Endothelial cell of umbilical vein (primary cell): ENCODE data around the gene LPAR5. TPM values are rescaled to one million over a fixed set of nuclear protein-coding genes. Genes with fewer than 3 reads are reported as not detected.
A peak's percentile ranks its signal among the peaks of the same experiment; 100 is the strongest.

ENCODE experiments used
- BruUV-seq: library from RNA; stranded (reverse); fragments of 400-500 nt; replicated peaks from 2 replicates; lab custom pipeline; 2021; lab: Mats Ljungman, UMichigan
- CTCF ChIA-PET: fragments of 300-600, 350-600 bp; sonication (Branson Sonifier 250); formaldehyde crosslinking; loops from one replicate; lab custom pipeline; 2021; ENCODE audit warnings: antibody characterized with exemption, inconsistent platforms; lab: Charles Lee
- POLR2A ChIA-PET: fragments of 300-600, 350-600 bp; sonication (Branson Sonifier 250); formaldehyde crosslinking; loops from one replicate; lab custom pipeline; 2021; ENCODE audit warnings: antibody characterized with exemption, inconsistent platforms; lab: Charles Lee
- DNase-seq: peaks from one replicate; pipeline ENCODE4 v3.0.0-alpha.2; 2011; ENCODE audit warnings: low read depth, low spot score
- FAIRE-seq: peaks from 2 replicates; lab custom pipeline; 2011; peaks lifted over from hg19 to GRCh38; lab: Jason Lieb, UNC
- H2AFZ ChIP-seq: 2 replicates; pipeline ENCODE4 v1.6.0; 2012; ENCODE audit warnings: low read depth, low read length, control low read depth, inconsistent platforms
- H3K27ac ChIP-seq: 2 replicates; pipeline ENCODE4 v1.5.1; 2011; ENCODE audit warnings: low read depth, mild to moderate bottlenecking, control low read depth, low read length, moderate library complexity; ENCODE audit not compliant: insufficient read depth
- H3K27me3 ChIP-seq, 2 experiments: 2 replicates each; pipeline versions ENCODE4 v1.6.0 to v1.6.1; 2011; ENCODE audit warnings: low read length in 2 of 2, mixed read lengths in 1 of 2; ENCODE audit not compliant: control insufficient read depth in 2 of 2, insufficient read depth in 2 of 2
- H3K36me3 ChIP-seq, 2 experiments: 2 replicates in 1 of 2; 3 replicates in 1 of 2; pipeline ENCODE4 v1.5.1; 2011; ENCODE audit warnings: low read length in 2 of 2, mild to moderate bottlenecking in 1 of 2, moderate library complexity in 1 of 2; ENCODE audit not compliant: control insufficient read depth in 2 of 2, insufficient read depth in 2 of 2; ENCODE audit errors: extremely low read depth in 1 of 2
- H3K4me1 ChIP-seq: 3 replicates; pipeline ENCODE4 v1.5.1; 2011; ENCODE audit warnings: mild to moderate bottlenecking, low read length; ENCODE audit not compliant: control insufficient read depth, insufficient read depth; ENCODE audit errors: extremely low read depth
- H3K4me2 ChIP-seq: 2 replicates; pipeline ENCODE4 v1.6.1; 2011; ENCODE audit warnings: low read length, control low read depth, mixed read lengths; ENCODE audit not compliant: insufficient read depth
- H3K4me3 ChIP-seq, 3 experiments: fragments of 200-600 bp in 1 of 3; sonication (generic), shearing (Covaris generic) in 1 of 3; replicated peaks in 1 of 3; 2 replicates each; pipeline ENCODE4 v1.5.1; 2011 to 2016; ENCODE audit warnings: control low read depth in 3 of 3, low read length in 3 of 3, mild to moderate bottlenecking in 2 of 3, inconsistent platforms in 1 of 3, low read depth in 1 of 3, moderate library complexity in 1 of 3; ENCODE audit not compliant: insufficient read depth in 1 of 3
- H3K79me2 ChIP-seq: 2 replicates; pipeline ENCODE4 v1.6.0; 2012; ENCODE audit warnings: low read length, inconsistent platforms; ENCODE audit not compliant: control insufficient read depth, insufficient read depth
- H3K9ac ChIP-seq: replicated peaks from 2 replicates; pipeline ENCODE3; 2011; ENCODE audit warnings: low read length, control low read depth; ENCODE audit not compliant: insufficient read depth; ENCODE audit errors: extremely low read depth
- H3K9me1 ChIP-seq: replicated peaks from 3 replicates; pipeline ENCODE4 v1.6.0; 2011; ENCODE audit warnings: mild to moderate bottlenecking, low read length; ENCODE audit not compliant: control insufficient read depth, insufficient read depth; ENCODE audit errors: extremely low read depth
- H3K9me3 ChIP-seq: replicated peaks from 2 replicates; pipeline ENCODE4 v1.5.1; 2012; ENCODE audit warnings: low read length, inconsistent platforms; ENCODE audit not compliant: control insufficient read depth, insufficient read depth
- H4K20me1 ChIP-seq: replicated peaks from 2 replicates; pipeline ENCODE3; 2011; ENCODE audit warnings: mild to moderate bottlenecking, low read length; ENCODE audit not compliant: control insufficient read depth, insufficient read depth; ENCODE audit errors: extremely low read depth
- EZH2 ChIP-seq: IDR thresholded peaks from 2 replicates; pipeline ENCODE4 v1.6.1; 2012; ENCODE audit warnings: borderline replicate concordance, low read depth, mild to moderate bottlenecking, moderate library complexity, low read length, inconsistent platforms; ENCODE audit not compliant: severe bottlenecking
- FOS ChIP-seq: IDR thresholded peaks from 2 replicates; pipeline ENCODE4 v1.6.1; 2011; ENCODE audit warnings: mild to moderate bottlenecking, low read length, moderate library complexity, borderline replicate concordance; ENCODE audit not compliant: insufficient read depth
- GATA2 ChIP-seq: IDR thresholded peaks from 2 replicates; pipeline ENCODE4 v1.7.0; 2011; ENCODE audit warnings: low read depth, mild to moderate bottlenecking, moderate library complexity, mixed read lengths, low read length; ENCODE audit not compliant: insufficient read length, insufficient read depth
- JUN ChIP-seq: IDR thresholded peaks from 2 replicates; pipeline ENCODE4 v1.6.1; 2011; ENCODE audit warnings: borderline replicate concordance, low read depth; ENCODE audit not compliant: insufficient read length, insufficient read depth
- MAX ChIP-seq: IDR thresholded peaks from 2 replicates; pipeline ENCODE4 v1.6.1; 2011; ENCODE audit not compliant: insufficient read depth, insufficient read length
- MYC ChIP-seq: IDR thresholded peaks from one replicate; pipeline ENCODE4 v1.6.1; 2011; ENCODE audit warnings: mild to moderate bottlenecking, low read depth, low read length
- POLR2A ChIP-seq: IDR thresholded peaks from 2 replicates; pipeline ENCODE4 v1.6.1; 2012; ENCODE audit warnings: low read depth, mild to moderate bottlenecking, control low read depth, low read length
- POLR2AphosphoS5 ChIP-seq: IDR thresholded peaks from 2 replicates; pipeline ENCODE4 v1.6.1; 2012; ENCODE audit warnings: low read depth, mild to moderate bottlenecking, control low read depth, low read length, moderate library complexity; ENCODE audit not compliant: insufficient read depth
- dilution Hi-C: fragments of 300-500 bp; cut with MboI; formaldehyde crosslinking; loops from one replicate; pipeline ENCODE4 v1.15.0; 2019; ENCODE audit warnings: low sequenced_read_pairs; ENCODE audit not compliant: extremely low pct_ligation_motif_present
- intact Hi-C: fragments of 100-400 bp; cut with micrococcal nuclease; formaldehyde crosslinking; loops from one replicate; pipeline ENCODE4 v1.10.0; 2022
- polyA plus RNA-seq, 4 experiments: library from polyadenylated mRNA; depleted of rRNA in 3 of 4; stranded (reverse) in 3 of 4; unstranded in 1 of 4; fragments of >200 nt; gene quantifications; 2 replicates each; pipeline versions ENCODE4 v1.2.1 to v1.2.3, GENCODE V29; 2011 to 2012; ENCODE audit warnings: missing spikeins in 1 of 4
- total RNA-seq: library from RNA; stranded (reverse); gene quantifications from 2 replicates; pipeline ENCODE4 v1.2.3, GENCODE V29; 2021
- TF ChIP-seq, protein P1 (sequence below), 2 donors: IDR thresholded peaks; 1 replicate in 1 of 2; 2 replicates in 1 of 2; pipeline ENCODE4 v1.5.1; 2011; ENCODE audit warnings: low read length in 2 of 2, mild to moderate bottlenecking in 2 of 2, moderate library complexity in 2 of 2, control low read depth in 1 of 2, inconsistent platforms in 1 of 2, low read depth in 1 of 2; ENCODE audit not compliant: insufficient read depth in 1 of 2; ENCODE audit errors: extremely low read depth in 1 of 2

Gene LPAR5
- total and polyA plus RNA-seq, 2 donors (not counting 3 experiments of a cell fraction or from before 2014, with no cell fraction given) = 0.23 TPM; not detected in 1

DNA sequence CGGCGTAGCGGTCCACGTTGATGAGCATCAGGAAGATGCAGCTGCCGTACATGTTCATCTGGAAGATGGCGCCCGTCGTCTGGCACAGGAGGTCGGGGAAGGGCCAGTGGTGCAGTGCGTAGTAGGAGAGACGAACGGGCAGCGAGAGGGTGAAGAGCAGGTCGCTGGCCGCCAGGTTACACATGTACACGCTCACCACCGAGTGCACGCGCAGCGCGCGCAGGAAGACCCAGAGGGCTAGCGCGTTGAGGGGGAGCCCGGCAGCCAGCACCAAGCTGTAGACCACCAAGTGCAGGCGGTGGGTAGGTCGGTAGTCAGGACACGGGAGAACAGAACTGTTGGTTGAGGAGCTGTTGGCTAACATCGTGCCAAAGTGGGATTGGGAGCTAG, 14.9 kb downstream of the LPAR5 start:
- FAIRE-seq (no peak), DNase-seq (no peak)
- H3K9ac ChIP-seq = no peak overlapping the region
- dilution Hi-C loops (no loop called here), intact Hi-C loops (loop anchor here (1.0 to 2.0 kb wide), 2 partner anchors 18 to 42 kb away; partner anchors contain the start of gene ING4)
- no peak for TF ChIP-seq POLR2AphosphoS5
- no peak for TF ChIP-seq MAX
- TF ChIP-seq POLR2A = no peak
- TF ChIP-seq MYC = no peak
- no peak for TF ChIP-seq FOS
- no peak for TF ChIP-seq GATA2
- TF ChIP-seq EZH2 = no peak
- TF ChIP-seq, protein P1, sequence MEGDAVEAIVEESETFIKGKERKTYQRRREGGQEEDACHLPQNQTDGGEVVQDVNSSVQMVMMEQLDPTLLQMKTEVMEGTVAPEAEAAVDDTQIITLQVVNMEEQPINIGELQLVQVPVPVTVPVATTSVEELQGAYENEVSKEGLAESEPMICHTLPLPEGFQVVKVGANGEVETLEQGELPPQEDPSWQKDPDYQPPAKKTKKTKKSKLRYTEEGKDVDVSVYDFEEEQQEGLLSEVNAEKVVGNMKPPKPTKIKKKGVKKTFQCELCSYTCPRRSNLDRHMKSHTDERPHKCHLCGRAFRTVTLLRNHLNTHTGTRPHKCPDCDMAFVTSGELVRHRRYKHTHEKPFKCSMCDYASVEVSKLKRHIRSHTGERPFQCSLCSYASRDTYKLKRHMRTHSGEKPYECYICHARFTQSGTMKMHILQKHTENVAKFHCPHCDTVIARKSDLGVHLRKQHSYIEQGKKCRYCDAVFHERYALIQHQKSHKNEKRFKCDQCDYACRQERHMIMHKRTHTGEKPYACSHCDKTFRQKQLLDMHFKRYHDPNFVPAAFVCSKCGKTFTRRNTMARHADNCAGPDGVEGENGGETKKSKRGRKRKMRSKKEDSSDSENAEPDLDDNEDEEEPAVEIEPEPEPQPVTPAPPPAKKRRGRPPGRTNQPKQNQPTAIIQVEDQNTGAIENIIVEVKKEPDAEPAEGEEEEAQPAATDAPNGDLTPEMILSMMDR (IDR thresholded peaks at IDR 0.05; ENCODE audit: extremely low read depth in 1 of 2, insufficient read depth in 1 of 2, low read depth in 1 of 2, low read length in 2 of 2) = no peak
- TF ChIP-seq JUN = no peak
- no peaks in the 10 kb centered on the region for H3K27me3 ChIP-seq
- no peaks in the 10 kb centered on the region for H3K9me1 ChIP-seq
- H3K27ac ChIP-seq = no peak overlapping the region
- CTCF ChIA-PET = interaction anchor here (0.7 to 4.8 kb wide), 21 partner anchors 9 to 209 kb away, joined by 3 to 63 read pairs (median 6); partner anchors contain the start of genes ACRBP, COPS7A, LPAR5 and PTMS
- peak overlapping the region; percentile 78 for H2AFZ ChIP-seq
- no peaks in the 10 kb centered on the region for H3K36me3 ChIP-seq
- no peaks in the 10 kb centered on the region for H3K79me2 ChIP-seq
- H3K4me1 ChIP-seq = no peaks in the 10 kb centered on the region
- peak overlapping the region in 1 of 3 experiments; percentile 6 for H3K4me3 ChIP-seq
- H3K9me3 ChIP-seq = no peaks in the 10 kb centered on the region
- BruUV-seq = no TSS peak
- no peaks in the 10 kb centered on the region for H4K20me1 ChIP-seq
- no peak overlapping the region for H3K4me2 ChIP-seq
- POLR2A ChIA-PET = interaction anchor here (1.0 kb wide), 1 partner anchor 145 kb away, joined by 3 read pairs; the partner anchor contains the start of gene PTMS
